HG02870 (cell line): ENCODE results near the gene UNKL.

Source experiments
- ATAC-seq: cut with Tn5 transposase; IDR thresholded peaks from one replicate; pipeline ENCODE4 v1.9.1; 2021; ENCODE audit warnings: mild to moderate bottlenecking, moderate library complexity; ENCODE audit not compliant: unreplicated experiment

The UNKL gene

GRCh38 chr16:1314399-1315068 lies 100.0 kb downstream of the UNKL start:
- no peak for ATAC-seq

- ATAC-seq = no peak
These were observed 100.7 kb downstream of the UNKL start for GRCh38 chr16:1313721-1314369.
